GM19463 (cell line): ENCODE data around the gene POLR1E.
"Not testable (repeated sequence)": the region's sequence is repeated elsewhere in the genome, so short reads cannot be mapped to it uniquely, and the experiment has no call there.

Experiments used
- ATAC-seq: cut with Tn5 transposase; IDR thresholded peaks from one replicate; pipeline ENCODE4 v1.9.1; 2021; ENCODE audit warnings: mild to moderate bottlenecking, moderate library complexity; ENCODE audit not compliant: unreplicated experiment

The POLR1E gene

DNA sequence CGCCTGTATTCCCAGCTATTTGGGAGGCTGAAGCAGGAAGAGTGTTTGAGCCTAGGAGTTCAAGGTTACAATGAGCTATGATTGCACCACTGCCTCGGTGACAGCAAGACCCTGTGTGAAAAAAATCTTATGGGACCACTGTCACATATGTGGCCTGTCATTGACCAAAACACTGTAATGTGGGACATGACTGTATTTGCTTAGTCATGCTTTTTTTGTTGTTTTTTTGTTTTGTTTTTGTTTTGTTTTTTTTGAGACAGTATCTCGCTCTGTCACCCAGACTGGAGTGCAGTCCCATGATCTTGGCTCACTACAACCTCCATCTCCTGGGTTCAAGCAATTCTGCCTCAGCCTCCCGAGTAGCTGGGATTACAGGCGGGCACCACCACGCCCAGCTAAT, 13.5 kb downstream of the POLR1E start:
- ATAC-seq, result no peak

DNA sequence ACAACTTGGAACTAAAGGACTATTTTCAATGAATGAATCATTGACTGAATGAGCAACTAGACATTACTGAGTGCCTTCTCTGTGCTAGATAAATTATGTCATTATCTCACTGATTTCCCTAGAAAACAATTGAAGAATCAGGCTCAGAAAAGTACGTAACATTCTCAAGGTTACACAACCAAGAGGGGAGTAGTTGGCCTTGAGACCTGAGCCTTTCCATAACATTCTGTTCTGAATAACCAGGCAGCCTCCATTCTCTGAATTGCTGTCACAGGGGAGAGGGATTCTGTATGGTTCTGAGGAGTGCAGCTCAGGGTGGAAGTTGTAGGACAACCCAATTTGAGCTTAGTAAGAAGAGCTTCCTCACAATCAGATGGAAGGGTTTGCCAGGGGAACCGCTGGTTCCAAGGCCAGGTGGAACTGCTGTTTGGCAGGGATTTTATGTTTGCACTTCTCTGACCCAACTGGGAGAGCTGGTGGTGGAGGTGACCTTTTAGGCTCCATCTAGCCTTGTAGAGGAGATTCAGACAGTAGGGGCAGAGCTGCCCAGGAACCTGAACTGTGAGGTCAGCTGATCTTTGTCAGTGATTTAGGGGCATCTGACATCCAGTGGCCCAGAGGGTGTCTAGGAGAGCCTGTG, 16.3 kb downstream of the POLR1E start:
- ATAC-seq, result no peak

DNA sequence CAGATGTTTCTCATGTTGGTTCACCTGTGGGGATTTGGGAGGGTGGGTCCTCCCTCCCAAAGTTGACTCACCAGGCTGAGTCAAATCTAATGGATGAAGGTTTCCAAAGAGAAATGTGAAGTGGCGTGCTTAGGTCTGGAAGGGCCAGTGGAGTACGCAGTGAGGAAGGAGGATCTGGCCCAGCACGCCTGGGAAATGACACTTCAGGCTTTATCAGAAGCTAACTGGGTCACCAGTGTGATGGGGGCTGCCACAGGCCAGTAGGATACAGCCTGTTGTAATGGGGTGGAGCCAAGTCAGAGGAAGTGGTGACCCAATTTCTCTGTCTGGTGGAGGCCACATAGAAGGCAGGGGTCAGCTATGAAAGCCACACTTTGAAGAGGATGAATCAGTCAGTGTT, 18.0 kb downstream of the POLR1E start:
- no peak for ATAC-seq

DNA sequence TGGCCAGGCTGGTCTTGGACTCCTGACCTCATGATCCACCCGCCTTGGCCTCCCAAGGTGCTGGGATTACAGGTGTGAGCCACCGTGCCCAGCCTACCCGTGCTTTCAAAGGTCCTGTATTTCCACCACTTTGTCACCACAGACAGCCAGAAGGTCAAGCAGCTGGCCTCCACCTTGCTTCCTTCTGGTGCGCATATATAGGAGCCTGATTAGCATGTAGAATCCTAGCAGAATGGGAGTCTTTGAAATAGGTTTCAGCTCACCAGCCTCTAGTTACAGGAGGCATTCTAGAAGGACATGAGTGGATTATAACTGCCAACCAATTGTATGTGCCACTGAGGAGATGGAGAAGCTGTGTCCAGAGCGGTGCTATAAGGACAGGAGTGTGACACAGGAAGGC, 18.9 kb downstream of the POLR1E start:
- no peak for ATAC-seq

DNA sequence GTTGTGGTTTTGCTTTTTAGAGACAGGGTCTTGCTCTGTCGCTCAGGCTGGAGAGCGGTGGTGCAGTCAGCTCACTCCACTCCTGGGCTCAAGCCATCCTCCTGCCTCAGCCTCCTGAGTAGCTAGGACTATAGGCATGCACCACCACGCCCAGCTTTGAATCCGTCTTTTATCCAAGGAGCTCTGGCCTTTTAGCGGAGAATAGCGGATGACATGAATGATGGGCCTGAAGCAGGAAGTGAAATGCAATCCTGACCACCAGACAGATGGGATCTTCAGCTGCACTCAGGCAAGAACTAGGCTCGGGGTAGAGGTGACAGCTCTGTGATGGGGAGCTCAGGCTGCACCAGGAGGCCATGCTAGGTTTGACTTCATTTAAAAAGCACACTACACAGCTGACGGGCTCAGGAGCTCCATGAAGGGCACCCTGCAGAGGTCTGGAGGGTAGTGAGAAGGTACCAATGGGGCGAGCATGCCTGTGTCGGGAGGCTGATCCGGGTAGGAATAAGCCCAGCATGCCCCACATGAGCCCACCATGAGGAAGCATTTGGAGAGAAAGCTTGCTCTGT, 21.9 kb downstream of the POLR1E start:
- no peak for ATAC-seq

DNA sequence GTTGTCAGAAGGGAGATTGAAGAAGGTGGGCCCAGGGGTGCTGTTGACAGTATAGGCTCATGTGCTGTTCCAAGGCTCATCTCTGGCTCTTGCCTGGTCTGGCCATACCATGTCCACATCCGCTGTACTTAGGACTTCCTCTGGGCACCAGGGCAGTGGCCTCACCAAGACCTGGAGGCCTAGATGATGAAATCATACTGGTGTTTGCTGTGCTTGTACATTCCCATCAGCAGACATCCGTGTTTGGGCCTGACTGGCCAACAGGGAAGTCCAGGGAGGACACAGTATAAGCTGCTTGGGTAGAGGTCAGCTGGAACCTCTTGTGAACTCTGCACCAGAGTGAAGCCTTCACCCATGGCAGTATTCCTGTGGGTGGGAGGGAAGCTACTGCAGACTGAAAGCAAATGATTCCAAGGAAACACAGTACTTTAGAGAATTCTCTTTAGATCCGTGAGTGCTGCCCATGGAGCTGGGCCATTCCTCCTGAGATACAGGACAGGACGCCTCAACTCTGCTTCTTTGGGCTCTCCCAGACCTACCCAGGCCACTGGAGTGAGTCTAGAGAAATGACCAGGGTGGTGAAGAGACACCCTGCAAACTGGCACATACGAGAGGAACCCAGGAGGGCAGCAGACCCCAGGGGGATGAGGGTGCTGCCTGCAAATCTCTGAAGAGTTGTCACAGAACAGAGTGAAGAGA, 22.5 kb downstream of the POLR1E start:
- ATAC-seq, result no peak

DNA sequence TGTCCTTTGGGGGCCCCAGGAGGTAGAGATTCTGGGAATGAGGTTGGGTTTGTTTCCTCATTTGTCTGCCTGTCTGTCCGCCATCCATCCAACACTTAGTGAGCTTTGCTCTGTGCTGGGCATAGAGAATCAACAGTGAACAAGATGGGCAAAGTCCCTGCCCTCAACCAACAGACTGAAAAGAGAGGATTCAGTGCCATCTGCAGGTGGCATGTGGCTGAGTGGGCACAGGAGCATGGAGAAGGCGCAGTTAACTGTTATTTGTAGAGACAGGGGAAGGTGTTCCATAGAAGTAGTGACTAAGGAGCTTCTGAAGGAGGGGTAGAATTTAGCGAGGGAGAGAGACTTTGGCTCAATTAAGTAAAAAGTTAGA, 23.1 kb downstream of the POLR1E start:
- no peak for ATAC-seq

DNA sequence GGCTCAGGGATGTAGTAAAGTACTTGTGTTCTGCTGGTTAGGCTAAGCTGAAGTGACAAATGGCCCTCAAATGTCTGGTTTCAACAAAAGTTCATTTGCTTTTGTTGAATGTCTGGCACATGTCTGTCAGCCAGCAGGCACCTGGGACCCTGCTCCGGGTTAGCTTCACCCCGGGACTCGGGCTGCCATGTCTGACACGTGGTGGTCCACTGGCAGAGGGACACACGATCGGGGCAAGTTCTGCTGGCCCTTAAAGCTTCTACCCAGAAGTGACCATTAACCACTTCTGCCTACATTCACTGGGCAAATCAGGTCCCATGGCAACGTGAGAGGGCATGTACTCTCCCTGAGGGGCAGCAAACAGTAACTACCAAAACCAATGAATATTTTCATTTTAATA, 23.8 kb downstream of the POLR1E start:
- no peak for ATAC-seq

DNA sequence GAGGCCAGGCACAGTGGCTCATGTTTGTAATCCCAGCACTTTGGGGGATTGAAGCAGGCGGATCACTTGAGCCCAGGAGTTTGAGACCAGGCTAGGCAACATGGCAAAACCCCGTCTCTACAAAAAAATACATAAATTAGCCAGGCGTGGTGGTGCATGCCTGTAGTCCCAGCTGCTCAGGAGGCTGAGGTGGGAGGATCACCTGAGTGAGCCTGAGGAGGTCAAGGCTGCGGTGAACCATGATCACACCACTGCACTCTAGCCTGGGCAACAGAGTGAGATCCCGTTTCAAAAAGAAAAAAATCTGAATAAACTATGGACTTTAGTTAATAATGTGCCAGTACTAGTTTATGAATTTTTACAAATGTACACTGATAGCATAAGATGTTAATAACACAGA, 24.3 kb downstream of the POLR1E start:
- not testable (repeated sequence) for ATAC-seq

DNA sequence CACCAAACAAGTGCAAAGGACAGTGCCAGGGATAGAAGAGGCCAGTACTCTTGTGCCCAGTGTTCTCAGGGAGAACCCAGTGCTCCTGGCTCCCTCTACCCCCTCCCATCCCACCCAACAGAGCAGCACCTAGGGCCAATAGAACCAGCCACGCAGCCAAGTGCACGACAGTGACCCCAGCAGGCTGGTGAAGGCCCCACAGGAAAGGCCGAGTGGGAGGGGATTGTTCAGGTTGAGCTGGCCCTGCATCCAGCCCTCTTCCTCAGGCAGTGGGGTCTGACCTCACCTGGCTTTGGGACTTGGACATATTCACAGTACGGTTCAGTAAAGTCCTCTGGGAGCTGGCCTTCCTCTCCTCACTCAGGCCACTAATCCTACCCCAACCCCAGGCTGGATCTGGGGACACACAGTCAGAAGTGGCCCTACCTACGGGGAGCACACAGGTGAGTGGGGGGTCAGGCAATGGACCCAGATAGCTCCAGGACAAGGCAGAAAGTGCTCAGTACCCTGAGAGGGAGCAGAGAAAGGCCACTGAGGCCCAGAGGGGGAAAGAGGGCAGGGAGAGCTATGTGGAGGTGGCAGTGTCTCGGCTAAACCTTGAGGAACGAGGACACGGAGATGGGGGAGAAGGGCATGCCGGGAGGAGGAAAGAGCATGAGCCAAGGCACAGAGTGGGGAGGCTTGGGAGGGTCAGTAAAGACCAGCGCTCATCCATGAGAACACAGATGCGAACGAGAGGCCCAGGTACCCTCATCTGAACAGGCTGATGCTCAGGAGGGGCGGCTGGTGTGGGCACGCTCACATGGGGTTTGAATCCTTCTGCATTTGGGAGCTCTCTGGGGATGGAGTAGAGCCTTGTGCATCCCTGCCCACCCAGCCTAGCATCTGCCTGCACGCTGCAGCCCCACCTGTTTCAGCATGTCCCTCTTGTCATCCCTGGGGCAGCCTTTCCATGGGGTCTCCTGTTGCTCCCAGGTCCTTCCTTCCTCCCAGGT, 25.6 kb downstream of the POLR1E start:
- ATAC-seq, result peak; percentile 48

DNA sequence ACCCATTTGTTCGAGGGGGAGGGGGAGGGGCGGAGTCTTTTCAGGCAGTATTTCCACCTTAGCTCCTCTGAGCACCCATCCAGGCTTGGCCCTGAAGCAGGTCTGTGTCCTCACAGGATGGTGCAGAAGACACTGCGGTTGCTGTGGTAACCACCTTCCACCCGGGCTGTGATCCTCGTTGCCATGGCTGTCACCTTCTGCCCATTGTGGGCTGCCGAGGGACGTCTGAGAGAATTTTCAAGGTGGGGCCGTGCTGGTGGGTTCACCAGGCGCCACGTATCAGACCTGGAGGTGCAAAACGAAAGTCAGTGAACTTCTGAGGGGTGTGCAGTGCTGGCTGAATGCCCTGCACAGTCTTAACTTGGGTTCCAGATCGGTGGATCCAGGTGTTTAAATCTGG, 26.7 kb downstream of the POLR1E start:
- ATAC-seq, result no peak

DNA sequence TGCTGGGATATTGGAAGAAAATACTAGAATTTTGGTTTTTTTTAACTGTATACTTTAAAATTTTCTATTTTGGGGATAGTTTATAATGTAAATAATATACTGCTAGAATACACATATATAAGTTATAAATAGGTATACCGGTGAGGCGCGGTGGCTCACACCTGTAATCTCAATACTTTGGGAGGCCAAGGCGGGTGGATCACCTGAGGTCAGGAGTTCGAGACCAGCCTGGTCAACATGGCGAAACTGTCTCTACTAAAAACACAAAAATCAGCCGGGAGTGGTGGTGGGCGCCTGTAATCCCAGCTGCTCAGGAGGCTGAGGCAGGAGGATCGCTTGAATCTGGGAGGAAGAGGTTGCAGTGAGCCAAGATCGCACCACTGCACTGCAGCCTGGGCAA, 28.7 kb downstream of the POLR1E start:
- ATAC-seq, result not testable (repeated sequence)

DNA sequence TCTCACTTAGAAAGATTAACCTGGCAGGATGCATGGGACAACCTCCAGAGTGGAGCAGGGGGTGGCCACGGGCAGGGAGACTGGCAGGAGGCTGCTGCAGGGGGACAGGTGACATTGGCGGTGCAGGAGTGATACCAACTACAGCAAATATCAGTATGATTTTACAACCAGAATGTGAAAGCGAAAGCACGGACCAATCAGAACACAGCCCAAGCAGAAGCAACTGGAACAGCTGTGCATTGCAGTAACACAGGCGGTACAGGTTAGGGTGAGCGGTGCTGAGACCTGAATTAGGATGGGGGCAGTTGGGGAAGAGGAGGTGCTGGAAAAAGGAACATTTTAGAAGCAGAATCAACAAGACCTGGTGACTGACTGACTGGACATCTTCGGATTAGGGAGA, 29.3 kb downstream of the POLR1E start:
- ATAC-seq, result no peak

DNA sequence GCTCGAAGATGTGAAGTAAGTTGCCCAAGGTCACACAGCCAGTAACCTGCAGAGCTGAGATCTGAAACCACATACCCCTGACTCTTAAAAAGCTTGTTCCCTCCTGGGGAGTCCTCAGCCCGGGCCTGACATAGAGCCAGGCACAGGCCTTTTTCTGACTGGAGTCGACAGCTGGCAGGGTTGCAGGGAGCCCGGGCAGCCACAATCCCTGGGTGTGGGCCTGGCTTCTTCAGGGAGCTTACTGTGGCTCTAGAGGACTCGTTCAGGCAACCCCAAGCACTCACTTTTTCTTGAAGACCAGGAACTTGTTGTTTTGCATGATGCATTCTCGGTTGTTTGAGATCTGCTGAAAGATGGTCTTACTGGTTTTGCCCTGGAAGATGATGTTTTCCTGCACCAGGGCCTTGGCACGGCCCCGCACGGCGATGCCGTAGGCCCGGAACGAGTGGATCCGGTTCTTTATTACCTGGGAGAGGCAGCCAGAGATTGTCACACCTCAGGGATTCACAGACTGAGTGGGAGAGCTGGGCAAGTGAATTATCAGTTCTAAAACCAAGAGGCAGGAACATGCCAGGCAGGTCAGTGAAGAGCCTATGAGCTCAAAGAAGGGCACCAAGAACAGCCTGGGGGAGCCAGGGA, 30.0 kb downstream of the POLR1E start:
- ATAC-seq, result no peak

DNA sequence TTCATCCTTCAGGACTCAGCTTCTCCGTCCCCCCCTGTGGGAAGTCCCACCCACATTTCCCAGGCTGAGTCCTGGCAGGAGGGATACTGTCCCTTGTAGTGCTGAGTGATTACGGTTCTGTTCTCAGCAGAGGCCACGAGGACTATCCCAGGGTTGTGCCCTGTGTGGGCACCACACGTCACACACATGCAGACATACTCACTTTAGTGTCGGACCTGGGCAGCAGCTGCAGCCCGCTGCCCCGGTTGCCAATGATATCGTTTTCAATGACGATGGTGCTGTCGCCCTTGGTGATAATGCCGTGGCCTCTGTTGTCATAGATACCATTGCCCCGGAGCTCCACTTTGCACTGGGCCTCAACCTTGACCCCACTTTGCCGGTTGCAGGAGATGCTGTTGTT, 32.2 kb downstream of the POLR1E start:
- ATAC-seq, result no peak

DNA sequence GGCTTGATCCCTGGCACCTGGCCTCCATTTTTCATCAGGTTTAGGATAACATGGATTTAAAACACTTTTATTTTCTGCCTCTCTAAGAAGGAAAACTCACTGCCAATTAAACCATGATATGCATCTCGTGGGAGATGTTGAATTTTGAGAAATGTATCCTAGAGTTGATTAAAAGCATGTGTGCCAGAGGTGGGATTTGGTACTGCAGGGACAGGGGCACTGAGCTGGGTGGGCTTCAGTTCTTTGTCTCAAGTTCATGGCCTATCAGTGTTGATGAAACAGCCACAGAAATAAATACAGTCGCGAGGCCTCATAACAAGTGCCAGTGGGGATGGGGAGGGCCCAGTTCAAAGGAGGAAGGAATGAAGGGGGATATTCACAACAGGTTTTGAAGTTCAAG, 34.9 kb downstream of the POLR1E start:
- no peak for ATAC-seq

DNA sequence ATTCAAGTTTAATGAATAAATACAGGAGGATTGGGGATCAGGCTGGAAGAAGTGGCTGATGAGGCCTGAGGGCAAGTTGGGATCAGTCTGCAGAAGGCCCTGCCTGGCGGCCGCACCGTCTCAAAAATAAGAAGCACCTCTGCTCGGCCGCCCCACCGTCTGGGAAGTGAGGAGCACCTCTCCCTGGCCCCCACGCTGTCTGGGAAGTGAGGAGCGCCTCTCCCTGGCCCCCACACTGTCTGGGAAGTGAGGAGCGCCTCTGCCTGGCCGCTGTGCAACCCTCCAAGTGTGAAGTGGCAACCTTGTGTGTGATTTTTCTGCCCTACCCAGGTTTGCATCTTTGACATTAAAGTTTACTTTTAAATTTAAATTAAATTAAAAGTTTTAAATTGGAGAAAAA, 35.4 kb downstream of the POLR1E start:
- ATAC-seq, result no peak

DNA sequence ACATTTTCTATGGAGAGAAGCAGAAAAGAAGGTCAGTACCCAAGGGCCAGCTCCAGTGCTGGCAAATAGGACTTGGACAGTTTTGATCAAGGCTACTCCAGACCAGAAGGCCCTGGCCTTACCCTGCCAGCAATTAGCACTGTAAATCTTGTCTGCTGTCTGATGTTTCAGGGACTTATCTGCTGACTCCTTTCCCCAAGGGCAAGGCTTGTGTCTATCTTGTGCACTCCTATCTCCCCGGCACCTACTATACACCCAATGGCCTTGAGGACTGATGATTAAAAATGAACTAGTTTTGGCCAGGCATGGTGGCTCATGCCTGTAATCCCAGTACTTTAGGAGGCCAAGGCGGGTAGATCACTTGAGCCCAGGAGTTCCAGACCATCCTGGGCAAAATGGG, 37.2 kb downstream of the POLR1E start:
- no peak for ATAC-seq

DNA sequence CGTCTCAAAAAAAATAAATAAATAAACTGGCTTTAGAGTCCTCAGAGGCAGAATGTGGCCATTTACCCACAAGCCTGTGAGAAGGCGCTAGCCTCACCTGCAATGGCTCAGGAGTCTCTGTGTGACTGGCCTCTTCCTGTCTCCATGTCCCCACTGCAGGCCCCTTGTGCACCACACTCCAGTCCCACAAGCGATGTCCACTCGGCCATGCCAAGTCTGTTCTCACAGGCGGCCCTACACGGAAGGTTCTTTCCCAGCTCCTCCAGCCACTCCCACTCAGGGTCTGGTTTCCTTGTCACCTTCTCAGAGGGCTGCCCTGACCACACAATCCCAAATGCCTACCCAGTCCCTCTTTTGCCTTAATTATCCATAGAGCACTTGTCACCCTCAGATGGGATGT, 38.2 kb downstream of the POLR1E start:
- ATAC-seq, result no peak

DNA sequence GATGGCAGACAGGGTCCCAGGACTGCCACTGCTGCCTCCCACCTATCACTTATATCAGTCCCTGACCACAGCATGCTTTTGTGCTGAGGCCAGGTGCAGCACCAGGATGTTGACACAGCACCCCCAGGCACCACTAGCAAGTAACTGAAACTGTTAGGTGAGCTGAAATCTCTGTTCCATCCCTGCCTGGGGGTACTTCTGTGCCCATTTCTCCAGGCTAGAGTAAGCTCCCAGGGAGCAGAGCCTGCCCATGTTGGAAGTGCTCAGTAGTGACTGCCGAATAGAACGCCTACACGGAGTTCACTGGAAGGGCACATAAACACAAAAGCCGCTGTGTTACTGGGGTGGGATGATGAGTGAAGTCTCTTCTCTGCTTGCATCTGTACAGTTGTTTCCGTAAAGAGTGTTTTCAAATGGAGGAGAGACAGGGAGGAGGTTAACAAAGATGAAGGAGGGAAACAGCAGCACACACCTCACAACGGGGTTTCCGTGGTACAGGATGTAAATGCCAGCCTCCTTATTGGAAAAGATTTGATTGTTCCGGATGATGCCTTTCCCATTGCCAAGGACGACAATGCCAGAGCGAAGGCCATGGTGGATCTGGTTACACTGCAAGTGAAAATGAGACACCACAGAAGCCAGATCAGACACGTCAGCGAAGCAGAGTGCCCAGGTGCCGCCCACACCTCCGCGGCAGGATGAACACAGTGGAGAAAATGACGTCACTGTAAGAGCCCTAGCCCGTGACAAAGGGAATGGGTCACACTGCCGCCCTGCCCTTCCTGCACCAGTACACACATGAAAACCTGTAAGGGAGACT, 43.1 kb downstream of the POLR1E start:
- peak; percentile 90 for ATAC-seq
